Measurements from ENCODE around the gene DBNDD2. TPM values are rescaled to one million over a fixed set of nuclear protein-coding genes. Genes with fewer than 3 reads are reported as not detected.
A peak's percentile ranks its signal among the peaks of the same experiment; 100 is the strongest.

The DBNDD2 gene, protein sequence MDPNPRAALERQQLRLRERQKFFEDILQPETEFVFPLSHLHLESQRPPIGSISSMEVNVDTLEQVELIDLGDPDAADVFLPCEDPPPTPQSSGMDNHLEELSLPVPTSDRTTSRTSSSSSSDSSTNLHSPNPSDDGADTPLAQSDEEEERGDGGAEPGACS
- total RNA-seq, result 12.3 and 12.8 TPM in 2 replicates

DNA sequence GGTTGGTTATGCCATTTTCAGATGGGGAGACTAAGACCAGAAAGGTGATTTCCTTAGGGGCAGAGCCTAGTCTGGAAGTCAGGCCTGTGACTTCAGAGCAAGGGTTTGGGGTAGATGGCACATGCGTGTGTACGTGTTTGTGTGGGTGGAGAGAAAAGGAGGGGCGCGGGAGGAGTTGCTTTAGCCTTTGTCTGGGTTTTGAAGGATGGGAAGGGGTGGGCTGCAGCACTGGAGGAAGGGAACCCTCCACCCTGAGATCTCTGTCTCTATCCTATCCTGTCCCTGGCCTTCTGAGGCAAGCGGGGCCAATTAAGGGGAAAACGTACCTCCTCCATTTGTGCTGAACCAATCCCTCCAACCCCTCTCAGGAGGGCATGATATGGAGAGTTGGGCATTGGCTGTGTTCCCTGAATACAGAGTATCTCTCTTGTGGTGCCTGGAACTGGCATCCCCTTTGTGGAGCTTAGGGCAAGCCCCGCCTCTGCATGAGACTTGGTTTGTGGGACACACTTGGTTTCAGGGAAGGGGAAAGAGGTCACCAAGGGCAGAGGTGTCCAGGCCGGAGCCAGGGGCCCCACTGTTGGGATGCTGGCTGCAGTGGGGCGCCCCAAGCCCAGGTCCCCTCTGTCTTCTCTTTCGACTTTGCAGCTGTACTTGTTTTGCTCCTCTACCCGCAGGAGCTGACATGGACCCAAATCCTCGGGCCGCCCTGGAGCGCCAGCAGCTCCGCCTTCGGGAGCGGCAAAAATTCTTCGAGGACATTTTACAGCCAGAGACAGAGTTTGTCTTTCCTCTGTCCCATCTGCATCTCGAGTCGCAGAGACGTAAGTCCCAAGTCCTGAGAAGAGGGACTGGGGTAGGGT, at the start of gene DBNDD2:
TSS of gene DBNDD2 (plus strand) at position 507 of the 863 bp plus-strand sequence. CDS start at position 686, 179 bp downstream.
- peak within 1 kb of the TSS; percentile 77 for H3K4me3 Mint-ChIP-seq (ENCODE audit: low read depth)
- H3K27me3 Mint-ChIP-seq (ENCODE audit: low read depth), result peaks cover 13% of the 10 kb centered on the region
- peaks cover 16% of the 10 kb centered on the region for H3K4me1 Mint-ChIP-seq (ENCODE audit: low read depth)
- no peaks in the 10 kb centered on the region for H3K9me3 Mint-ChIP-seq
- intact Hi-C loops (cut with micrococcal nuclease), result no loop called here
- no peak within 1 kb of the TSS for H3K27ac Mint-ChIP-seq
- no peaks in the 10 kb centered on the region for H3K36me3 Mint-ChIP-seq (ENCODE audit: low read depth)
- DNase-seq (ENCODE audit: low spot score), result no peak

DNA sequence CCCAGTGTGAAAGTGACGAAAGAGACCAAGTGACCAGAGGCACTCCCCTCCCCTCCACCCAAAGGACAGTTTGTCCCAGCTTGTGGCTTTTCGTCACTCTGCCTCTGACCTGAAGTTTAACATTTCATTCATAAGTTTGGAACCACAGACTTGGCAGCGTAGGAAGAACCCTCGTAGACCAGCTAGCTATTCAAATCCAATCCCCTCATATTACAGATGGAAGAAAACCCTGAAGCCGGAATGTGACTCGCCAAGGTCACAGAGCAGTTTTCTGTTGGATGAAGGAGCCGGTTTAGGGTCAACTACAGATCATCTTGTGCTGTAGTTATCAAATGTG, 49.1 kb upstream of the DBNDD2 start:
- Mint-ChIP-seq H3K9me3 (no peaks in the 10 kb centered on the region), H3K36me3 (ENCODE audit: low read depth) (no peaks in the 10 kb centered on the region), H3K27ac (no peak overlapping the region), H3K27me3 (ENCODE audit: low read depth) (no peaks in the 10 kb centered on the region), H3K4me1 (ENCODE audit: low read depth) (peaks cover 56% of the 10 kb centered on the region), H3K4me3 (ENCODE audit: low read depth) (no peak overlapping the region)
- DNase-seq (ENCODE audit: low spot score), result no peak
- intact Hi-C loops (cut with micrococcal nuclease), result loop anchor here (5.0 kb wide), 1 partner anchor 42 kb away; no protein-coding TSS in a partner anchor

DNA sequence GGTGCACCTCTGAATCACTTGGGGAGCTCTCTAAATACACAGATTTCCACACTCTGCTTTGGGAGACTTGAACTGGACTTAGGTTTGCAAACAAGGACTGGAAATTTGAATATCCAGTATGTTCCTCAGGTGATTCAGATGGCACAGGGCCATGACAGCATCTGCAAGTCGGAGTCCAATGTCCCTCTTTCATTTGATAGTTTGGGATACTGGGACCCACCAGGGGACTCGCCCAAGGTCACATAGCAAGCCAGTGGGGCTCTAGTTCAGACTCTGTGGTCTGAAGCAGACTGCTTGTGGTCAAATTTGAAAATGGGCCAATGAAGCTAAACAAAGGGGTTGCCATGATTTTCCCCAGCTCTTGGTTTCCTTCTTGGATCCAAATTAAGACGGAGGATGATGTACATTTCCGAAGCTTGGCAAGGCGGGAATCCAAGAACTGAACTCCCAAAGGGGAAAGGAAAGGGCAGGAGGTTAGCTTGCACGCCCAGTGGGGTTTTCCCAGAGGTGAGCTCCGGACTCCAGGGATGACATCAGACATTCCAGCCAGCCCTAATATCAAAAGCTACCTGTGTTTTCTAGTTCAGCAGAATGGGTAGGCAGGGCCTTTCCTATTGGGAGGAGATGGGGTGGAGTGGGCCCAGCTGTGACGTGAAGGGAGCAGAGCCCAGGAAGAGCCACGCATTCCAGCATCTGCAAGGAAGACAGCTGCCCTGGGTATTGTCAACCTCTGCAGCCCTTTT, 48.5 kb upstream of the DBNDD2 start:
- intact Hi-C loops (cut with micrococcal nuclease), result loop anchor here (5.0 kb wide), 1 partner anchor 42 kb away; no protein-coding TSS in a partner anchor
- H3K4me1 Mint-ChIP-seq (ENCODE audit: low read depth), result peaks cover 53% of the 10 kb centered on the region
- no peak for DNase-seq (ENCODE audit: low spot score)
- no peak overlapping the region for H3K4me3 Mint-ChIP-seq (ENCODE audit: low read depth)
- H3K36me3 Mint-ChIP-seq (ENCODE audit: low read depth), result no peaks in the 10 kb centered on the region
- no peaks in the 10 kb centered on the region for H3K9me3 Mint-ChIP-seq
- no peak overlapping the region for H3K27ac Mint-ChIP-seq
- no peaks in the 10 kb centered on the region for H3K27me3 Mint-ChIP-seq (ENCODE audit: low read depth)

DNA sequence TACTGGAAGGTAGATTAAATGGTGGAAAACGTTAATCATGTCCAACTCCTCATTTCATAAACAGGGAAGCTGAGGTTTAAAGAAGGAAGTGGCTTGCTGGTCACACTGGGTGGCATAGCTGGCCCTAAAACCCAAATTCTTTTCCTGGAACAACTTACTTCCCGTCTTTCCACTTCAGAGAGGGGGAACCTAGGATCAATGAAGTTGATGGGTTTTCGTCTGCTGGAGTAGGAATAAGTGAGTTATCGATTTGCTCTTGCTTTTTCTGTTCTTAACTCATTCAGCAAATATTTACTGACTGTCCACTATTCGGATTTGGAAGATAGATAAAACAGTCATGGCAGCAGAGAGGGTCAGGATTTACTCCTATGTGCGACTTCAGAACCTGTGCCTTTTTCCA, 46.3 kb upstream of the DBNDD2 start:
- DNase-seq (ENCODE audit: low spot score), result no peak
- intact Hi-C loops (cut with micrococcal nuclease), result loop anchor here (1.0 to 2.0 kb wide), 2 partner anchors 55 to 76 kb away; partner anchors contain the start of gene PIGT

DNA sequence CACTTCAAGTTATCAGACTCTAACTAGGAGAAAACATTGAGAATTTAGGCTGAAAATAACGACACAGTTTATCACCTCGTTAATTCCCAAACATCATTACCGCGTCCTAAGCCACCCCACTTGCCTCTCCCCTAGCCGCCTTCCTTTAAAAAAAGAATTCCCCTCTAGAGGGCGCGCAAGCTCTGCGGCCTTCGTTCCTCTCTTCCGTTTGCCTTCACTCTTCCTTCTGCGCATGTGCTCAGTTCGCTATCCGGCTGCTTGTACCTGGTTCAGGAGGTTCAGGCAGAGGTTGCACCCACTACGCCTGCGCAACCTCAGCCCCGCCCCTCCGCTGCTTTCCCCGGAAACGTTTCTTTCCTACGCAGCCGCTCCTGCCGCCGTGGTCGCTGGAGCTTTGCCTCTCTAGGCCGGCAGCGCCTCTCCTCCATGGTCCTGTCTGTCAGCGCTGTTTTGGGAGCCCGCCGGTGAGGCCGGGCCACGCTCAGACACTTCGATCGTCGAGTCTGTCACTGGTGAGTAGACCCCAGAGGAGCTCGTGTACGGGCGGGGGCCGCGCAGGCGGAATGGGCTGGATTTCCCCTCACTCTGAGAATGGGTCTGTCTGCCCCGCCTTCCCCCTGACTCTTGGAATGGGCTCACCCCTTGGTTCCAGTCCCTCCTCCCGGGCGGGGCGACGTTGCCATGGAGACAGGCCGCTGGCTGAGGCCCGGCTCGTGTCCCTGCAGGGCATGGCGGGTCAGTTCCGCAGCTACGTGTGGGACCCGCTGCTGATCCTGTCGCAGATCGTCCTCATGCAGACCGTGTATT, 45.1 kb upstream of the DBNDD2 start, which contains the start of gene SYS1:
TSS of gene SYS1 (plus strand) at position 353 of the 807 bp plus-strand sequence. CDS start at position 729, 376 bp downstream.
- no peaks in the 10 kb centered on the region for H3K9me3 Mint-ChIP-seq
- intact Hi-C loops (cut with micrococcal nuclease), result loop anchor here (1.0 to 2.0 kb wide), 4 partner anchors 9 to 74 kb away; partner anchors contain the start of genes PIGT and SDC4
- peak; percentile 98 for DNase-seq (ENCODE audit: low spot score)
- peaks cover 28% of the 10 kb centered on the region for H3K4me1 Mint-ChIP-seq (ENCODE audit: low read depth)
- H3K27ac Mint-ChIP-seq, result peak within 1 kb of the TSS; percentile 94
- no peaks in the 10 kb centered on the region for H3K27me3 Mint-ChIP-seq (ENCODE audit: low read depth)
- peaks cover 21% of the 10 kb centered on the region for H3K36me3 Mint-ChIP-seq (ENCODE audit: low read depth)
- H3K4me3 Mint-ChIP-seq (ENCODE audit: low read depth), result peak within 1 kb of the TSS; percentile 93

More for the DNA sequence above, 46.3 kb upstream of the DBNDD2 start:
- Mint-ChIP-seq H3K4me1 (ENCODE audit: low read depth) (peaks cover 33% of the 10 kb centered on the region), H3K27ac (no peak overlapping the region), H3K4me3 (ENCODE audit: low read depth) (no peak overlapping the region), H3K27me3 (ENCODE audit: low read depth) (no peaks in the 10 kb centered on the region), H3K36me3 (ENCODE audit: low read depth) (peaks cover 11% of the 10 kb centered on the region), H3K9me3 (no peaks in the 10 kb centered on the region)

DNA sequence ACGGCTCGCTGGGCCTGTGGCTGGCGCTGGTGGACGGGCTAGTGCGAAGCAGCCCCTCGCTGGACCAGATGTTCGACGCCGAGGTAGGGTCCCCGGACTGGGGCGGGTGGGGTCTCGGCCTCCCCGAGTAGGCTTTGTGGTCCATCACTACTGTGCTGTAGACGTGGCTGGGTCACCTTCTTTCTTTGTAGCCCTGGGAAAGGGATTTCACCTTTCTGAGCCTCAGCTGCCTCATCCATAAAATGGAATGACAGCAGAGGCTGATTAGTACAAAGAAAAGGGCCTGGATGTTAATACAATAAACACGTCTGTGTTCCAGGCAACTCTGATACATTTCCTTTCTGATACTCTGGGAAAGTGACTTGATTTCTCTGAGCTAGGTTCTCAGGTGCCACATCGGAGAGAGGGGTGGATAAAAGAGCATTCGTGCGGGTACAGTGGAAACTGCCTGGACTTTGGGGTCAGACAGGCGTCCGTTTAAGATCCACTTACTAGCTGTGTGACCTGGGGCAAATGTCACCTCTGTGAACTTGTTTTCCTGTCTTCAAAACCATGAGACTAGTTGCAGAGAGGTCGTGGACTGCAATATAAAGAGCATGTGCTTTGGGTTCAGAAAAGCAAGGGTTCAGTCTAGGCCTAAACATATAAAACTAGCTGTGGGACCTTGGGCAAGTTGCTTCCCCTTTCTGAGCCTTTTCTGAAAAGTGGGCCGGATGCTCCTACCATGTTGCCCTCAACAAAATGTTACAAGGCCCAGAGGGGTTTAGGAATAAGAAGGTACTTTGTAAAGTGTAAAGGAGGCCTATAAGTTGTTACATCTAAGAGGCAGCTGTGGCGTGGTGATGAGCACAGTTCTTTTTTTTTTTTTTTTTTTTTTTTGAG, 44.2 kb upstream of the DBNDD2 start:
- Mint-ChIP-seq H3K27me3 (ENCODE audit: low read depth) (no peaks in the 10 kb centered on the region), H3K36me3 (ENCODE audit: low read depth) (peaks cover 28% of the 10 kb centered on the region), H3K4me3 (ENCODE audit: low read depth) (peak overlapping the region; percentile 93), H3K4me1 (ENCODE audit: low read depth) (peaks cover 27% of the 10 kb centered on the region), H3K9me3 (no peaks in the 10 kb centered on the region), H3K27ac (no peak overlapping the region)
- intact Hi-C loops (cut with micrococcal nuclease), result loop anchor here (1.0 to 2.0 kb wide), 3 partner anchors 10 to 53 kb away; partner anchors contain the start of genes PIGT and SDC4
- no peak for DNase-seq (ENCODE audit: low spot score)

DNA sequence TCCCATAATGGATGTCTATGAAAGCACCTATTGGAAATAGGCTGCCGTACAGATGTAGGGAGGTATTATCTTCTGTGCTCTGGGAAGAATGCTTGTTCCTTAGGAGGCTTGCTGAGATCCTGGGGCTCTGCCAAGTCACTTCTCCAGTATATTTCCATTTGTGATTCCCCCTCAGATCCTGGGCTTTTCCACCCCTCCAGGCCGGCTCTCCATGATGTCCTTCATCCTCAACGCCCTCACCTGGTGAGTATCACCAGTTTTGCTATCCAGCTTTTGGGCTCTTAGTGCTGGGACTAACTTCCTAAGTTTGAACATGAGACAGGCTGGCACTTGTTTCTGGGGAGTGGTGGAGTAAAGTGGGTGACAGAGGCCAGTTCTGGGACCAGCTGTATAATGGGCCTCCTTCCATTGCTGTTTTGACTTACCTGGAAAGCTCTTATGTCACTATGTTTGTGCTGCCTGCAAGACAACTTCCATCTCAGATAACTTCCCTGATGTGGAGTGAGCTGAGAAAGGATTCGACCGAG, 42.6 kb upstream of the DBNDD2 start:
- Mint-ChIP-seq H3K4me3 (ENCODE audit: low read depth) (peak overlapping the region; percentile 10), H3K9me3 (no peaks in the 10 kb centered on the region), H3K27me3 (ENCODE audit: low read depth) (no peaks in the 10 kb centered on the region), H3K27ac (no peak overlapping the region), H3K4me1 (ENCODE audit: low read depth) (peaks cover 25% of the 10 kb centered on the region), H3K36me3 (ENCODE audit: low read depth) (peaks cover 34% of the 10 kb centered on the region)
- no peak for DNase-seq (ENCODE audit: low spot score)
- intact Hi-C loops (cut with micrococcal nuclease), result no loop called here

DNA sequence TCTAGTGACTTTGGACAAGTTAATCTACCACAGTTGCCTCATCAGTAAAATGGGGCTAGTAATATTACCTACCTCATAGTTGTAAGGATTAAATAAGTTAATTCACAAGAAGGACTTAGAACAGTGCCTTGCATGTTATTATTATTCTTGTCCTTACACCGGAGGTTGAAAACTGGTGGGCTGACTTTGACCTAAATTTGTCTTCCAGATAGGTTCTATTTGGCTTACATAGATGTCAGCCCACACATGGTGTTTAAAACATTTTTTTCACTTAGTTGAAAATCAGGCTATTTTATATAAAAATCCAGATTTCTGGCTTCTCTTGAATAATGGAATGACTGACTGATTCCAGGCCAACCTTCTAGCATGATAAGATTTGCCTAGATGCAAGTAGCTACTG, 41.9 kb upstream of the DBNDD2 start:
- intact Hi-C loops (cut with micrococcal nuclease), result no loop called here
- Mint-ChIP-seq H3K27ac (no peak overlapping the region), H3K4me3 (ENCODE audit: low read depth) (no peak overlapping the region), H3K36me3 (ENCODE audit: low read depth) (peaks cover 34% of the 10 kb centered on the region), H3K27me3 (ENCODE audit: low read depth) (no peaks in the 10 kb centered on the region), H3K4me1 (ENCODE audit: low read depth) (peaks cover 25% of the 10 kb centered on the region), H3K9me3 (no peaks in the 10 kb centered on the region)
- no peak for DNase-seq (ENCODE audit: low spot score)

DNA sequence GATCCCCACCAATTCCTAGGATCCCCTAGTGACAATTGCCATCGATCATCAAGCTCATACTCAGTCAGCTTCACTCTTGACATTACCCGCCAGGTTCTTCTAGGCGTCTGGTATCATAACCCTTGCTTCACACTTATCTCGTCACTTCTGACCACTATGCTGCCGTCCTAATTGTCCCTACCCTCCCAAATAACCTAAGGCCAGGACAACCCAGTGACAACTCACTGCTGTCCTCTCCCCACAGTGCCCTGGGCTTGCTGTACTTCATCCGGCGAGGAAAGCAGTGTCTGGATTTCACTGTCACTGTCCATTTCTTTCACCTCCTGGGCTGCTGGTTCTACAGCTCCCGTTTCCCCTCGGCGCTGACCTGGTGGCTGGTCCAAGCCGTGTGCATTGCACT, 41.5 kb upstream of the DBNDD2 start:
- Mint-ChIP-seq H3K36me3 (ENCODE audit: low read depth) (peaks cover 34% of the 10 kb centered on the region), H3K4me3 (ENCODE audit: low read depth) (no peak overlapping the region), H3K27me3 (ENCODE audit: low read depth) (no peaks in the 10 kb centered on the region), H3K9me3 (no peaks in the 10 kb centered on the region), H3K27ac (no peak overlapping the region), H3K4me1 (ENCODE audit: low read depth) (peaks cover 25% of the 10 kb centered on the region)
- intact Hi-C loops (cut with micrococcal nuclease), result no loop called here
- no peak for DNase-seq (ENCODE audit: low spot score)

DNA sequence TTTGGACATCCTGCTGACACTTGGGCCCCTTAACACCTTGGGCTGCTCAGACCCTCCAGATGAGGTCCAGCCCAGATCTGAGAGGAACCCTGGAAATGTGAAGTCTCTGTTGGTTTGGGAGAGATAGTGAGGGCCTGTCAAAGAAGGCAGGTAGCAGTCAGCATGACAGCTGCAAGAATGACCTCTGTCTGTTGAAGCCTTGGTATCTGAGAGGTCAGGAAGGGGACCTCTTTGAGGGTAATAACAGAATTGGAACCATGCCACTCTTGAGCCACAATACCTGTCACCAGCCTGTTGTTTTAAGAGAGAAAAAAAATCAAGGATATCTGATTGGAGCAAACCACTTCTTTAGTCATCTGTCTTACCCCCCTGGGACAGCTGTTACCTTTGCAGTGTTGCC, 41.0 kb upstream of the DBNDD2 start:
- Mint-ChIP-seq H3K27ac (no peak overlapping the region), H3K9me3 (no peaks in the 10 kb centered on the region), H3K4me3 (ENCODE audit: low read depth) (no peak overlapping the region), H3K27me3 (ENCODE audit: low read depth) (no peaks in the 10 kb centered on the region), H3K4me1 (ENCODE audit: low read depth) (peaks cover 22% of the 10 kb centered on the region), H3K36me3 (ENCODE audit: low read depth) (peaks cover 34% of the 10 kb centered on the region)
- no peak for DNase-seq (ENCODE audit: low spot score)
- intact Hi-C loops (cut with micrococcal nuclease), result no loop called here

DNA sequence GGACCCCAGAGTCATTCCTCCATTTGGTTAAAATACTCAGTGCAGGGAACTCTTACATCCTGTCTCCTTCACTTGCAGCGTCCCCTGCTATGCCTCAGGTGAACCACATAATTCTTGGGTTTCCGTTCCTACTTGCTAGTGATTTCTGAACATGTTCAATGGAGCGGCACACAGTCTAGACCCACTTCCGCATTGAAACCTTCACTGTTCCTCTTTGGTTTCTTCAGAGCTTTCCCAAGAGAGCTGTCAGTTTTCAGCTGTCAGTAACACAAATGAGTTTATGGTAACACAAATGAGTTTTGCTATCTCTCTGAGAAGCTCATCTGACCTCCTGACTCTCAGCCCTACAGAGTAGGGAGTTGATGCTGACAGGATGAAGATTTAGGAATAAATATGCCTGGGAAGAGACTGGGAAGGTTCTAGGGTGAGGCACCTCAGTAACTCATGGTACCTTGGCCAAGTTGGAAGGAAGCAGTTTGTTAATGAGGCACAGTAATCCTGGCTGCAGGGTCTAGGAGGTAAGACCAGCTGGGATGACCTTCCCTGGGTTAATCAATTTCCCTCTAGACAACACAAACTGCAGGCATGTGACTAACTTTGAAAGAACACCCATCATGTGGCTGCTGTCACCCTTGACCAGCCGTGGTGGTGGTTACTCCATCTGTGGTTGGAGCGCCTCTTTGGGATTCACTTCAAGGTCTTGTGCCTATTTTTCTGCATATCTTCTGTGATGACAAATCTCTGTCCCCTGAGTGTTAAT, 39.7 kb upstream of the DBNDD2 start:
- Mint-ChIP-seq H3K4me3 (ENCODE audit: low read depth) (no peak overlapping the region), H3K4me1 (ENCODE audit: low read depth) (peaks cover 26% of the 10 kb centered on the region), H3K36me3 (ENCODE audit: low read depth) (peaks cover 34% of the 10 kb centered on the region), H3K9me3 (no peaks in the 10 kb centered on the region), H3K27me3 (ENCODE audit: low read depth) (no peaks in the 10 kb centered on the region), H3K27ac (peak overlapping the region; percentile 2)
- intact Hi-C loops (cut with micrococcal nuclease), result no loop called here
- DNase-seq (ENCODE audit: low spot score), result no peak

Measured in activated T-helper 2 cell treated with anti-CD3 and anti-CD28 coated beads, Interferon-gamma antibody, Interleukin-2, Interleukin-4, amounts not matched to agents 10 μg/mL and 5 μg/mL and 100 μg/mL, durations not matched to agents 14 hours and 24 hours and 36 hours (primary cell).